ENCODE results near the gene KCNN3.

Gene KCNN3

GRCh38 chr1:154788110-154788870 is 81.8 kb downstream of the KCNN3 start:
- DNase-seq: no peak

- no peak for DNase-seq
Measured at GRCh38 chr1:154786804-154787570, 83.1 kb downstream of the KCNN3 start.

DNA sequence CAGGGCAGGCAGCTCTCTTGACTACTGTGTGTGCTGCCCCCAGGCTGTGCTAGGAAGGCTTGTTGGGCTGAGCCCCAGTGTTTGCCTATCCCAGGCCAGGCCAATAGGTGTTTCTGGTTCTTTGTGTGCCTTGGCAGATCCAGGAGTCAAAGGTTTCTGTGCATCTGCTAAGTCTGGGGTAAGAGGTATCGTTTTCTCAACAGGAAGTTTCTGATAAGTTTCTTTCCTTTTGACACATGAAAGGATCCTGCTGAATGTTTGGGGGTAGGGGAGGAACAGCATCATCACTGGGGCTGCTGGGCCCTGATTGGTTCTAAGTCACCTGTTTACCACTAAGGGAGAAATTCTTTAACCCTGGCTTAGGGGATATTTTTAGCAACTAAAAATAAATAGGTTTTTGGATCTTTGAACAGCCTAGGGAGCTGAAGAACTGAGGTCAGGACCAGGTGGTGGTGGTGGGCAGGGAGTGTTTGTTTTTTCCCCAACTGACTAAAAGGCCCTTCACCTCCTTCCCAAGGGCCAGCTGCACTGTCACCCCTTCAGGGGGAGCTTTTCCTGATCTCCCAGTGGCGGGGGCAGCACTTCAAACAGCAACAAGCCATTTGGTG is 85.1 kb downstream of the KCNN3 start:
- peak; percentile 58 for DNase-seq

- no peak for DNase-seq
Measured at GRCh38 chr1:154784416-154784815, 85.7 kb downstream of the KCNN3 start.

DNA sequence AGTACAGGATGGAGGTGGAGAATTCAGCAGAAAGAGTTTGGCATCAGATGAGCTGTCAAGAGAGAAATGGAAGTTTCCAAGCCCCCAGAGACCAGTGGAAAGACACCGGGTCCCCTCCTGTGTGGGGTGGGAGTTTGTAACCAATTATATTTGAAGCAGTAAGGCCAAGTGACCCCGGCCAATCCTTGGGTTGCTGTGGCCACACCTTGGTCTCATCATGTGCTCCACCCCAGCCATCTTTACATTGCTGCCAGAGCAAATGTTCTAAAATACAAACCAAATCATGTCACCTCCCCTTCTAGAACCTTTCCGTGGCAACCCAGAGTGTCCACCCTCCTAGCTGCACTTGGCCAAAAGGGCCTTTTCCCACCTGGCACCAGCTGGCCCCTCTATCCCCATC is 86.1 kb downstream of the KCNN3 start:
- DNase-seq: no peak

DNA sequence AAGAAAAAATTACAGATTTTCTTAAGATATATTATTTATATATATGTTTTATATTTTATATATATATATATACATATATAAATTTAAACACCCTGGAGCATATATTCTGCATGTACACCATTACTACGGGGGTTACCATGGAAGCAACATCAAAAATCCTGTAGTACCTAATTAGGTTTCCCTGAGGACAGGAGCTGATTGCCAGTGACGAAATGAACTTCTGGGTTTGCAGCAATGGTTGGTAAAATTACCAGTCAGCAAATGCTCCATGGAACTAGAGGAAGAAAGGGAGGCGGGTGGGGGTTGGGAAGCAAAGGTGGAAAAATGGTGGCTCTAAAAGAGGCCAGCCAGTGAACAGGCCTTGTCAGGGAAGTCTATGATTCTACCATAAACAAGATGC is 89.5 kb downstream of the KCNN3 start:
- DNase-seq: no peak

DNA sequence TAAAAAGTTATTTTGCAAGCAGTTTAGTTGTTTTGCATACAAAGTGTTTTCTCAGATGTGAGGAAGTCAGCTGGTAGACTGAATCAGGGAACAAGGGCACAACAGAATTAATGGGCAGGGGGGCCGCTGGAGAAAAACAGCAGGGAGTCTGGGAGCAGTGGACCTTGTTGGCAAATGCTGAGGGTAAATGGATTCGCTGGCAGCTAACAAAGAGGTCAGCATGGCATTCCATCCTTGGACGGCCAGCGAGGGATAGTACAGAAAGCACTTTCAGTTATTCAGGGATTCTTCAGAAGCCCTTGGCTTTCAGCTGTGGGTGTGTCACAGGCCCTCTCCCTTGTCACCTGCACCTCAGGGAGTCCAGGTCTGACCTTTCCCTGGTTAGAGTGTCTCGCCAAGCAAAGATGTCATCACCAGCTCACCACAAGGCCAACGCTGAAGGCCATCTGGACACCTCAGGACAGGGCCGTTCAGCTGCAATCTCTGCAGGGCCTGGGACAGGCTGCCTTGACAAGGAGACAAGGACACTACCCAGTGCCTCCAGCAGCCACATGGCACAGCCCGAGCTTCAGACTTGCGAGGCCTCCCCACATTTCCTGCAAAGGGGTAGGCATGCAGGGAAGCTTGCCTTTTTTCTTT is 90.4 kb downstream of the KCNN3 start:
- no peak for DNase-seq

DNA sequence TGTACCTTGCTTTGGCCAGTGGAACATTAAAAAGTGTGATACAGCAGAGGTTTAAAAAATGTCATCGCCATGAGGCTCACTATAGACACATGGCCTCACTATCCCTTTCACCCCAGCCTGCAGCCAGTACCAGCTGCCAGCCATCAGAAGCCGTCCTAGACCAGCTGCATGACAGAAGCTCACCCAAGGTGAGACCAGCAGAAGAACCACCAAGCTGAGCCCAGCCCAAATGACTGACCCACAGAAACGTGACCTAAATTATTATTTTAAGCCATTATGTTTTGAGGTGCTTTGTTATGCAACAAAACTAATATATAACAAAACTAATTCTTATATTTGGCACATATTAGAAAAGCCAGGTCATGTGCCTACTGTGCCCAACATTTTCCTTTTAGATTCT is 91.1 kb downstream of the KCNN3 start:
- DNase-seq: no peak

- DNase-seq: no peak
Measured at GRCh38 chr1:154778275-154778674, 91.8 kb downstream of the KCNN3 start.

GRCh38 chr1:154777781-154778180 is 92.3 kb downstream of the KCNN3 start:
- DNase-seq: no peak

DNA sequence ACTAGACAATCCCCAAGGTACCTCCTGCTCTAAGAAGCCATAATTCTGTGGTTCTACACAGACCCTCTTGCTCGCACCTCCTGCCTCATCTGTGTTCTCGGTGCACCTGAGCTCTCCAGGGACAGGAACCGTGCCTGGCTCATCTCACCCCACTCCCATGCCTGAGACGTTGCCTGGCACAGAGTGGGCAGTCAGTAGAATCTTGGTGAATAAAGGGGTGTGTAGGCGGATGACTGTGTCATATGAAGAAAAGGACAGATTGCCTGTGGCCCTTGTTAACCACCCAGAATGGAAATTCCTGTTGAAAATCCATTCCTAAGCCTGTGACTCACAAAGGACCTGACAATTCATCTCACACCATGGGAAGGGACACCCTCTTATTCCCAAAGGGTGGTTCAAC is 92.9 kb downstream of the KCNN3 start:
- DNase-seq: no peak

- no peak for DNase-seq
Measured at GRCh38 chr1:154775621-154776605, 94.2 kb downstream of the KCNN3 start.

DNA sequence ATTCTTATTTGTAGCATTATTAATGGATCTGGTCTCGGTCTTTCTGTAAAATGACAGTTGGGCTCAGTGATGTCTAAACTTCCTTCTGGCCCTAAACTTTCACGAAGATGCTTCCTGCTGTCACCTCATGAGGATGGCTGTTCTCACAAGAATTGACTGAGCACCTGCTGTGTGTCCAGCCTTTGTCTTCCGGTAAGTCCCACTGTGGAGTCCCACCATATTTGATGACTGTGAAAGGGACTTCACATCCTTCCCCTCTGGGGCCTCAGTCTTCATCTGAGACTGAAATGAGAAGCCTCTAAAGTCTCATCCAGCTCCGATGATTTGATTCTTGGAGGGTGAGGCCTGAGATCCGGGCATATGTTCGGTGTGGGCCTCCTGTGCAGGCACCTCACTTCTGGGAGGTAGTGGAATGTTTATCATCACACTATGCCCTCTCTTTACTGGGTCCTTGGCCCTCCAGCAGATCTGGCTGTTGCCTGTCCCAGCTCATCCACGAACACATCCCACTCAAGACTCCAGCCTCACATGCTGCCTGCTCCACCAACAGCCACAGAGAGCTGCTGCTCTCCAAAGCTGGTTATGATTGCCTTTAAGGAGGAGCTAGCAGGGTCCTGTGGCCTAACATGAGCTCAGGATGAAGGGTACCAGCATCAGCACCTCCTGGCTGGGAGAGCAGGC is 95.8 kb downstream of the KCNN3 start:
- DNase-seq: no peak

DNA sequence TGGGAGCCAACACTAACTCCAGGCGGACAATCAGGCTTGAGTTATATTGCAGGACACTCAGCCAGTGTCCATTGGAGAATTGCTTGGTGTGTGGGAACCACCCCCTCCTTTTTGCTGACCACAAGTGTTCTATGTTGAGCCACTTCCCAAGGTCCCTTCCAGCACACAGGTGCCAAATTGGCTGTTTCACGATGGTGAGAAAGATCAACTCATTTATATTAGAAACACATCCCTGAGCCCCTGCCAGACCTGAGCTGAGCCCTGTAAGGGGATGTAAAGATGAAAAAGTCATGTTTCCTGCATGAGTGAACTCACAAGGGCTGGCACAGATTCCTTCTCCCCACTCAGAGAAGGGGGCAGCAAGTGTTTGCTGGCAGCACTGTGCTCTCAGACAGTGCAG is 96.5 kb downstream of the KCNN3 start:
- DNase-seq: no peak

GRCh38 chr1:154772606-154773506 is 97.2 kb downstream of the KCNN3 start:
- DNase-seq: peak; percentile 32

- DNase-seq: no peak
Measured at GRCh38 chr1:154772056-154772455, 98.0 kb downstream of the KCNN3 start.

DNA sequence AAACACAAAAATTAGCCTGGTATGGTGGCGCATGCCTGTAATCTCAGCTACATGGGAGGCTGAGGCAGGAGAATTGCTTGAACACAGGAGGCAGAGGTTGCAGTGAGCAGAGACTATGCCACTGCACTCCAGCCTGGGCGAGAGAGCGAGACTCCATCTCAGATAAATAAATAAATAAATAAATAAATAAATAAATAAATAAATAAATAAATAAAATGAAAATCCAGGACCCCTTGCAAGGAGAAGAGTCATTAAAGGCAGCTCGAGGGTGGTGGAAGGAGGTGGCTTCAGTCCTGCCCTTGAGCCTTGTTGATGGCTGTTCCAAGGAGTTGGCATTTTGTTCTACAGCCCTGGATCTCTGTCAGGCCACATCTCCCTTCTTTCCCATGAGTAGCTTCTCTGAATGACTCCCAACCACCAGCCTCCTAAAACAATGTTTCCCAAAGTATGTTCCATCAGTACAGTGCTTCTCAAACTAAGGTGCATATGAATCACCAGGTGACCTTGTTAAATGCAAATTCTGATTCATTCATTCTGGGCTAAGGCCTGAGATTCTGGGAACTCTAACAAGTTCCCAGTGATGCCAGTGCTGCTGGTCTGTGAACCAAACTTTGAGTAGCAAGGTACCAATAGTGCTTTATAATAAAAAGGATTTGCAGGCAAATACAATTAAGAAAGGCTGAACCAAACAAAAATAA is 99.0 kb downstream of the KCNN3 start:
- DNase-seq: no peak

GRCh38 chr1:154769193-154769895 is 100.7 kb downstream of the KCNN3 start:
- DNase-seq: no peak

DNA sequence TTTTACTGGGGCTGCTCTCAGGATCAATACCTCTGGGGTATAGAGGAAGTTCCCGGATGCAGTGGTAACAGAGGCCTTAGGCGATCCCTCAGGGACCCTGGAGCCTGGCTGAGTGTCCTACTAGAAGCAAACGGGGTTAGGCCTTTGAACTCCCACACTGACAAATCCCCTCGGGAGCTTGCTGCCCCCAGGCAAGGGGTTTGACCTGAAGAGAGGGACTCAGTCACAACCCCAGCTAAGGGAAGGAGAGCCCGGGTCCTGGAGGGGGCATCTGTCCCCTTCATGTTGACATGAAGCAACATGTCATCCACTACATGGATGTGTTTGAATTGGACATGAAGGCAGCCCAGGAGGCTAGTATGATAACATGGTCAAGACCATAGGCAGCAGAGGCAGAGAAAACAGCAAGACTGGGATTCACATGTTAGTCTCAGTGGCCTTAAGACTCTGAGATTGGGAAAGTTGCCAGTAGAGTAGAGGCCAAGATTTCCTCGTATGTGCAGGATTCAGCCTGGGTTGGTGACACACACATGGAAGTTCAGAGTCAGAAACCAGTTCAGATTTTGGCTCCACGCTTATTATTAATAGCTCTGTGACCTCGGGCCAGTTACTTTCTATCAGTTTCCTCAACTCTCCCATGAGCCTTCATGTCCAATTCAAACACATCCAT is 101.5 kb downstream of the KCNN3 start:
- DNase-seq: no peak

Data from activated naive CD4-positive, alpha-beta T cell treated with anti-CD3 and anti-CD28 coated beads, Interleukin-2, amount 50 U/mL, for 16 hours (primary cell).